ENCODE results near the gene PSMC2.
"Not testable (repeated sequence)": the region's sequence is repeated elsewhere in the genome, so short reads cannot be mapped to it uniquely, and the experiment has no call there.

Gene PSMC2

GRCh38 chr7:103379270-103379975 lies 32.0 kb downstream of the PSMC2 start:
- DNase-seq = no peak

- no peak for DNase-seq
These were observed 33.1 kb downstream of the PSMC2 start for GRCh38 chr7:103380395-103381191.

- no peak for DNase-seq
These were observed 34.0 kb downstream of the PSMC2 start for GRCh38 chr7:103381280-103382031.

GRCh38 chr7:103382032-103382402 lies 34.6 kb downstream of the PSMC2 start:
- no peak for DNase-seq

- DNase-seq = no peak
These were observed 39.8 kb downstream of the PSMC2 start for GRCh38 chr7:103387242-103387641.

- DNase-seq = no peak
These were observed 41.2 kb downstream of the PSMC2 start for GRCh38 chr7:103388469-103389140.

GRCh38 chr7:103389263-103389662 lies 41.8 kb downstream of the PSMC2 start:
- no peak for DNase-seq

- no peak for DNase-seq
These were observed 43.7 kb downstream of the PSMC2 start for GRCh38 chr7:103391150-103391549.

GRCh38 chr7:103391976-103392375 lies 44.5 kb downstream of the PSMC2 start:
- no peak for DNase-seq

GRCh38 chr7:103394566-103394965 lies 47.1 kb downstream of the PSMC2 start:
- no peak for DNase-seq

GRCh38 chr7:103395071-103395470 lies 47.6 kb downstream of the PSMC2 start:
- DNase-seq = no peak

GRCh38 chr7:103396471-103396870 lies 49.0 kb downstream of the PSMC2 start:
- DNase-seq = no peak

- no peak for DNase-seq
These were observed 51.2 kb downstream of the PSMC2 start for GRCh38 chr7:103398483-103399127.

- not testable (repeated sequence) for DNase-seq
These were observed 52.2 kb downstream of the PSMC2 start for GRCh38 chr7:103399687-103400086.

- not testable (repeated sequence) for DNase-seq
These were observed 58.6 kb downstream of the PSMC2 start for GRCh38 chr7:103405789-103406613.

- DNase-seq = no peak
These were observed 64.7 kb downstream of the PSMC2 start for GRCh38 chr7:103412151-103412550.

- DNase-seq = no peak
These were observed 66.0 kb downstream of the PSMC2 start for GRCh38 chr7:103413407-103413806.

GRCh38 chr7:103418241-103418640 lies 70.8 kb downstream of the PSMC2 start:
- no peak for DNase-seq

All from NCI-H2107 (cell line).